IMR-90 (cell line): ENCODE measurements around the gene FBH1. TPM values are rescaled to one million over a fixed set of nuclear protein-coding genes. Genes with fewer than 3 reads are reported as not detected.

Experiments
- ATAC-seq: fragments of 200-7000 bp; cut with Tn5 transposase; 2 replicates; pipeline ENCODE4 v1.9.1; 2020; ENCODE audit warnings: low read depth, mild to moderate bottlenecking, moderate library complexity
- BruUV-seq: library from RNA; stranded (reverse); fragments of 400-500 nt; replicated peaks from 2 replicates; lab custom pipeline; 2021; lab: Mats Ljungman, UMichigan
- CTCF ChIA-PET: fragments of 300-600 bp; formaldehyde crosslinking; extraction: SDS; loops from one replicate; lab custom pipeline; 2021; ENCODE audit warnings: antibody characterized with exemption; lab: Yijun Ruan, JAX
- POLR2A ChIA-PET: fragments of 300-600 bp; sonication (Branson Sonifier 250); formaldehyde crosslinking; loops from one replicate; lab custom pipeline; 2022; ENCODE audit warnings: antibody characterized with exemption; ENCODE audit not compliant: unreplicated experiment; lab: Charles Lee
- DNase-seq: peaks from one replicate; pipeline ENCODE4 v3.0.0; 2013
- H2AFZ ChIP-seq: replicated peaks from 2 replicates; pipeline ENCODE3; 2013; ENCODE audit warnings: low read length, mild to moderate bottlenecking; ENCODE audit not compliant: poor library complexity
- H2AK5ac ChIP-seq: 2 replicates; pipeline ENCODE4 v1.6.1; 2013; ENCODE audit warnings: low read depth, low read length, inconsistent platforms
- H2AK9ac ChIP-seq: replicated peaks from 2 replicates; pipeline ENCODE3; 2013; ENCODE audit warnings: mild to moderate bottlenecking, low read depth, low read length, moderate library complexity; ENCODE audit not compliant: poor library complexity
- H2BK120ac ChIP-seq: 2 replicates; pipeline ENCODE4 v1.6.1; 2013; ENCODE audit warnings: low read depth, low read length, inconsistent platforms
- H2BK15ac ChIP-seq: 3 replicates; pipeline ENCODE4 v1.6.1; 2013; ENCODE audit warnings: low read depth, low read length, inconsistent platforms
- H2BK20ac ChIP-seq: 2 replicates; pipeline ENCODE4 v1.6.1; 2013; ENCODE audit warnings: low read depth, mild to moderate bottlenecking, inconsistent platforms, low read length, moderate library complexity
- H2BK5ac ChIP-seq: 2 replicates; pipeline ENCODE4 v1.6.1; 2013; ENCODE audit warnings: mild to moderate bottlenecking, low read depth, low read length, inconsistent platforms; ENCODE audit not compliant: poor library complexity, severe bottlenecking
- H3K14ac ChIP-seq: replicated peaks from 2 replicates; pipeline ENCODE4 v1.6.1; 2013; ENCODE audit warnings: low read depth, low read length, inconsistent platforms
- H3K18ac ChIP-seq: 2 replicates; pipeline ENCODE4 v1.6.1; 2013; ENCODE audit warnings: low read depth, low read length, control low read depth
- H3K23ac ChIP-seq: 2 replicates; pipeline ENCODE4 v1.6.1; 2013; ENCODE audit warnings: low read depth, low read length, inconsistent platforms
- H3K27ac ChIP-seq: 2 replicates; pipeline ENCODE4 v1.5.1; 2013; ENCODE audit warnings: mild to moderate bottlenecking, control low read depth, low read length; ENCODE audit not compliant: insufficient read depth
- H3K27me3 ChIP-seq: 2 replicates; pipeline ENCODE4 v1.6.1; 2013; ENCODE audit warnings: low read length; ENCODE audit not compliant: control insufficient read depth, insufficient read depth
- H3K36me3 ChIP-seq: 2 replicates; pipeline ENCODE4 v1.6.1; 2013; ENCODE audit warnings: low read length, mixed read lengths; ENCODE audit not compliant: control insufficient read depth, insufficient read depth
- H3K4ac ChIP-seq: 2 replicates; pipeline ENCODE4 v1.6.1; 2013; ENCODE audit warnings: low read depth, low read length, inconsistent platforms
- H3K4me1 ChIP-seq: 2 replicates; pipeline ENCODE4 v1.6.1; 2013; ENCODE audit warnings: low read length, mixed read lengths; ENCODE audit not compliant: control insufficient read depth, insufficient read depth
- H3K4me2 ChIP-seq: 2 replicates; pipeline ENCODE4 v1.6.1; 2013; ENCODE audit warnings: low read depth, mild to moderate bottlenecking, control low read depth, low read length, moderate library complexity
- H3K4me3 ChIP-seq: 2 replicates; pipeline ENCODE4 v1.5.1; 2013; ENCODE audit warnings: low read depth, mild to moderate bottlenecking, control low read depth, low read length, moderate library complexity; ENCODE audit not compliant: insufficient read depth
- H3K56ac ChIP-seq: 2 replicates; pipeline ENCODE4 v1.6.1; 2013; ENCODE audit warnings: low read length, inconsistent platforms; ENCODE audit not compliant: insufficient read depth; ENCODE audit errors: extremely low read depth
- H3K79me1 ChIP-seq, 2 experiments: 2 replicates each; pipeline ENCODE4 v1.6.1; 2013; ENCODE audit warnings: low read length in 2 of 2, inconsistent platforms in 1 of 2, low read depth in 1 of 2
- H3K9ac ChIP-seq: 2 replicates; pipeline ENCODE4 v1.6.1; 2013; ENCODE audit warnings: low read depth, low read length, control low read depth
- H3K9me1 ChIP-seq: 2 replicates; pipeline ENCODE4 v1.6.1; 2013; ENCODE audit warnings: low read length, inconsistent platforms; ENCODE audit not compliant: insufficient read depth
- H3K9me3 ChIP-seq: 2 replicates; pipeline ENCODE4 v1.6.1; 2013; ENCODE audit warnings: low read length; ENCODE audit not compliant: control insufficient read depth, insufficient read depth
- H4K20me1 ChIP-seq: 2 replicates; pipeline ENCODE4 v1.6.1; 2013; ENCODE audit warnings: low read length, inconsistent platforms; ENCODE audit not compliant: insufficient read depth
- H4K5ac ChIP-seq: 2 replicates; pipeline ENCODE4 v1.6.1; 2013; ENCODE audit warnings: mild to moderate bottlenecking, low read depth, low read length, control low read depth
- H4K8ac ChIP-seq, 2 experiments: 2 replicates each; pipeline ENCODE4 v1.6.1; 2013; ENCODE audit warnings: low read depth in 2 of 2, low read length in 2 of 2, control low read depth in 1 of 2, inconsistent platforms in 1 of 2
- H4K91ac ChIP-seq: 2 replicates; pipeline ENCODE4 v1.6.1; 2013; ENCODE audit warnings: low read depth, low read length, inconsistent platforms; ENCODE audit not compliant: insufficient read depth
- BHLHE40 ChIP-seq: fragments of 150-350 bp; IDR thresholded peaks from 2 replicates; pipeline ENCODE4 v1.6.1; 2016; ENCODE audit warnings: mild to moderate bottlenecking, low read depth, low read length
- CEBPB ChIP-seq: IDR thresholded peaks from 2 replicates; pipeline ENCODE4 v1.6.1; 2012; ENCODE audit warnings: low read depth, low read length, improper control_type of control experiment
- CHD1 ChIP-seq: IDR thresholded peaks from 2 replicates; pipeline ENCODE4 v1.6.1; 2012; ENCODE audit warnings: low read depth, low read length, improper control_type of control experiment
- FOS ChIP-seq: fragments of 150-350 bp; IDR thresholded peaks from 2 replicates; pipeline ENCODE4 v1.6.1; 2016; ENCODE audit warnings: low read depth, low read length
- MAFK ChIP-seq: IDR thresholded peaks from 2 replicates; pipeline ENCODE4 v1.6.1; 2012; ENCODE audit warnings: low read depth, low read length, improper control_type of control experiment
- MXI1 ChIP-seq: IDR thresholded peaks from 2 replicates; pipeline ENCODE4 v1.6.1; 2012; ENCODE audit warnings: low read depth, mild to moderate bottlenecking, low read length, moderate library complexity, borderline replicate concordance
- NFE2L2 ChIP-seq: fragments of 150-350 bp; IDR thresholded peaks from 2 replicates; pipeline ENCODE4 v1.6.1; 2016; ENCODE audit warnings: low read depth, mild to moderate bottlenecking, low read length
- RCOR1 ChIP-seq: IDR thresholded peaks from 2 replicates; pipeline ENCODE4 v1.6.1; 2012; ENCODE audit warnings: mild to moderate bottlenecking, low read length, improper control_type of control experiment; ENCODE audit not compliant: insufficient replicate concordance
- RFX5 ChIP-seq: IDR thresholded peaks from 2 replicates; pipeline ENCODE4 v1.8.0; 2012; ENCODE audit warnings: low read depth, mild to moderate bottlenecking, low read length, moderate library complexity
- WGBS, 2 experiments: methylation state at CpG; one replicate each; pipeline versions ENCODE4 v1.1.5 to v1.1.7; 2013; ENCODE audit warnings: missing lambda C conversion rate in 2 of 2; ENCODE audit not compliant: insufficient read length in 1 of 2; ENCODE audit errors: extremely low coverage in 2 of 2; 5-methylcytosine and 5-hydroxymethylcytosine counted together
- dilution Hi-C: fragments of 300-500 bp; cut with HindIII; formaldehyde crosslinking; loops from one replicate; pipeline ENCODE4 v1.14.3; 2018; ENCODE audit warnings: low sequenced_read_pairs; ENCODE audit not compliant: unreplicated experiment
- in situ Hi-C: fragments of 300-500 bp; cut with MboI; formaldehyde crosslinking; loops from 3 replicates; pipeline ENCODE4 v1.14.3; 2019; ENCODE audit warnings: low sequenced_read_pairs, inconsistent platforms, mixed read lengths
- intact Hi-C: fragments of 100-400 bp; cut with micrococcal nuclease; formaldehyde crosslinking; loops from 2 replicates; pipeline ENCODE4 v1.10.0; 2022
- polyA plus RNA-seq, 3 experiments: library from polyadenylated mRNA; depleted of rRNA; stranded (reverse); fragments of >200 nt; gene quantifications; 2 replicates each; pipeline ENCODE4 v1.2.3, GENCODE V29; 2012; ENCODE audit warnings: low replicate concordance in 1 of 3
- total RNA-seq: library from RNA; depleted of rRNA; stranded (reverse); fragments of >200 nt; gene quantifications from 2 replicates; pipeline ENCODE4 v1.2.3, GENCODE V29; 2012

FBH1 gene
- total and polyA plus RNA-seq, 2 of the 4 experiments (the other 2 are of a cell fraction), result 59.3 to 72.2 TPM

GRCh38 chr10:5915451-5915850, 25.4 kb downstream of the FBH1 start:
- Histone ChIP-seq H3K56ac (no peak overlapping the region), H3K4ac (no peak overlapping the region), H3K27me3 (no peaks in the 10 kb centered on the region), H3K9me3 (no peaks in the 10 kb centered on the region), H3K4me3 (no peak overlapping the region), H3K4me1 (no peaks in the 10 kb centered on the region), H2BK5ac (no peak overlapping the region), H3K79me1 (peaks cover 10 to 49% of the 10 kb centered on the region in 2 experiments), H2BK15ac (no peak overlapping the region), H2BK20ac (no peak overlapping the region), H4K20me1 (0 out of 2 replicates have a peak, but pooled peaks cover 3% of the 10 kb centered on the region), H3K23ac (no peak overlapping the region), H4K91ac (no peak overlapping the region), H3K9me1 (peaks cover 23% of the 10 kb centered on the region), H3K36me3 (peaks cover 73% of the 10 kb centered on the region), H3K4me2 (no peak overlapping the region), H4K5ac (no peak overlapping the region), H4K8ac (no peak overlapping the region), H2AK5ac (no peak overlapping the region), H3K14ac (no peak overlapping the region), H3K27ac (no peak overlapping the region), H3K18ac (no peak overlapping the region), H3K9ac (no peak overlapping the region), H2AFZ (no peak overlapping the region), H2AK9ac (no peak overlapping the region), H2BK120ac (no peak overlapping the region)
- WGBS, 2 experiments, result 100% methylated on average over 7 of the region's 14 CpGs; no CpG with 5 or more reads in 1 of the 2 experiments
- ChIA-PET CTCF (no interaction called here), POLR2A (no interaction called here)
- in situ Hi-C loops, result no loop called here
- ATAC-seq (no peak), DNase-seq (no peak)
- TF ChIP-seq CEBPB (no peak), RFX5 (no peak), FOS (no peak), BHLHE40 (no peak), RCOR1 (no peak), NFE2L2 (no peak), MXI1 (no peak), CHD1 (no peak), MAFK (no peak)
- no TSS peak for BruUV-seq
- dilution Hi-C loops, result no loop called here
- intact Hi-C loops, result no loop called here
